Measurements from ENCODE around the gene GNG13.

The GNG13 gene

GRCh38 chr16:842061-842476 is 41.5 kb upstream of the GNG13 start:
- no peak for TF ChIP-seq REST (IDR thresholded peaks at IDR 0.05; ENCODE audit: low read depth)
- TF ChIP-seq NFIC (IDR thresholded peaks at IDR 0.05): no peak
- no peak for TF ChIP-seq ZBTB7A (IDR thresholded peaks at IDR 0.05; ENCODE audit: low read depth)
- no peak for TF ChIP-seq CEBPB (IDR thresholded peaks at IDR 0.05)
- TF ChIP-seq TCF12 (IDR thresholded peaks at IDR 0.05; ENCODE audit: low read depth): no peak
- TF ChIP-seq RAD21 (IDR thresholded peaks at IDR 0.05; ENCODE audit: low read depth): no peak
- no peak for TF ChIP-seq EGR1 (IDR thresholded peaks at IDR 0.05)
- TF ChIP-seq YY1 (IDR thresholded peaks at IDR 0.05; ENCODE audit: low read depth): no peak
- TF ChIP-seq TEAD4 (IDR thresholded peaks at IDR 0.05): no peak
- no peak for TF ChIP-seq TAF1 (IDR thresholded peaks at IDR 0.05; ENCODE audit: low read depth)
- TF ChIP-seq CREB1 (IDR thresholded peaks at IDR 0.05; ENCODE audit: low read depth): no peak
- no peak for TF ChIP-seq EP300 (IDR thresholded peaks at IDR 0.05; ENCODE audit: borderline replicate concordance)
- TF ChIP-seq USF1 (IDR thresholded peaks at IDR 0.05): no peak
- TF ChIP-seq FOXM1 (IDR thresholded peaks at IDR 0.05; ENCODE audit: borderline replicate concordance, low read depth): no peak

- TF ChIP-seq NFIC (IDR thresholded peaks at IDR 0.05) (no peak), CEBPB (IDR thresholded peaks at IDR 0.05) (no peak), TEAD4 (IDR thresholded peaks at IDR 0.05) (no peak), EGR1 (IDR thresholded peaks at IDR 0.05) (no peak), USF1 (IDR thresholded peaks at IDR 0.05) (no peak), EP300 (IDR thresholded peaks at IDR 0.05; ENCODE audit: borderline replicate concordance) (no peak), REST (IDR thresholded peaks at IDR 0.05; ENCODE audit: low read depth) (no peak), CREB1 (IDR thresholded peaks at IDR 0.05; ENCODE audit: low read depth) (no peak), MAX (IDR thresholded peaks at IDR 0.05) (no peak), RAD21 (IDR thresholded peaks at IDR 0.05; ENCODE audit: low read depth) (no peak), FOXM1 (IDR thresholded peaks at IDR 0.05; ENCODE audit: borderline replicate concordance, low read depth) (no peak)
These were observed 41.0 kb upstream of the GNG13 start for GRCh38 chr16:841455-842060.

GRCh38 chr16:840561-841454 is 40.3 kb upstream of the GNG13 start:
- TF ChIP-seq YY1 (IDR thresholded peaks at IDR 0.05; ENCODE audit: low read depth) (no peak), TEAD4 (IDR thresholded peaks at IDR 0.05) (no peak), NFIC (IDR thresholded peaks at IDR 0.05) (no peak), TAF1 (IDR thresholded peaks at IDR 0.05; ENCODE audit: low read depth) (no peak), TCF12 (IDR thresholded peaks at IDR 0.05; ENCODE audit: low read depth) (no peak), CREB1 (IDR thresholded peaks at IDR 0.05; ENCODE audit: low read depth) (no peak), ZBTB7A (IDR thresholded peaks at IDR 0.05; ENCODE audit: low read depth) (no peak), MAX (IDR thresholded peaks at IDR 0.05) (no peak), EGR1 (IDR thresholded peaks at IDR 0.05) (no peak)

- no peak for TF ChIP-seq TEAD4 (IDR thresholded peaks at IDR 0.05)
- no peak for TF ChIP-seq USF1 (IDR thresholded peaks at IDR 0.05)
- no peak for TF ChIP-seq RAD21 (IDR thresholded peaks at IDR 0.05; ENCODE audit: low read depth)
- no peak for TF ChIP-seq ZBTB7A (IDR thresholded peaks at IDR 0.05; ENCODE audit: low read depth)
- no peak for TF ChIP-seq TCF12 (IDR thresholded peaks at IDR 0.05; ENCODE audit: low read depth)
- no peak for TF ChIP-seq EGR1 (IDR thresholded peaks at IDR 0.05)
- TF ChIP-seq CEBPB (IDR thresholded peaks at IDR 0.05): no peak
These were observed 39.3 kb upstream of the GNG13 start for GRCh38 chr16:839643-840408.

All from Ishikawa (cell line).